Liver (tissue), 9 donors: ENCODE data around the gene PPP4R4. TPM values are rescaled to one million over a fixed set of nuclear protein-coding genes. Genes with fewer than 3 reads are reported as not detected.

Experiments used
- DNase-seq: peaks from one replicate; pipeline ENCODE4 v3.0.0-alpha.2; 2017; ENCODE audit warnings: low spot score
- H3K27ac ChIP-seq, 2 donors: one replicate each; pipeline ENCODE4 v1.7.0; 2013; ENCODE audit warnings: inconsistent platforms in 2 of 2, low read length in 2 of 2, control low read depth in 1 of 2, low read depth in 1 of 2, mild to moderate bottlenecking in 1 of 2
- H3K27me3 ChIP-seq, 4 donors: one replicate each; pipeline versions ENCODE4 v1.6.1 to v1.7.0; 2013; ENCODE audit warnings: low read length in 3 of 4, inconsistent platforms in 1 of 4, mild to moderate bottlenecking in 1 of 4, moderate library complexity in 1 of 4; ENCODE audit not compliant: control insufficient read depth in 4 of 4, insufficient read depth in 4 of 4
- H3K36me3 ChIP-seq, 4 donors: one replicate each; pipeline versions ENCODE4 v1.6.1 to v1.7.0; 2013; ENCODE audit warnings: low read length in 3 of 4, mild to moderate bottlenecking in 3 of 4, low read depth in 1 of 4, moderate library complexity in 1 of 4; ENCODE audit not compliant: control insufficient read depth in 4 of 4, insufficient read depth in 3 of 4
- H3K4me1 ChIP-seq, 4 donors: one replicate each; pipeline versions ENCODE4 v1.6.1 to v1.7.0; 2013; ENCODE audit warnings: low read length in 3 of 4, mild to moderate bottlenecking in 3 of 4, moderate library complexity in 1 of 4; ENCODE audit not compliant: control insufficient read depth in 4 of 4, insufficient read depth in 4 of 4
- H3K4me3 ChIP-seq, 3 donors: one replicate each; pipeline versions ENCODE4 v1.6.1 to v1.7.0; 2013; ENCODE audit warnings: low read length in 3 of 3, control low read depth in 1 of 3, low read depth in 1 of 3, mild to moderate bottlenecking in 1 of 3
- H3K9ac ChIP-seq, 2 donors: one replicate each; pipeline ENCODE4 v1.7.0; 2013; ENCODE audit warnings: low read length in 2 of 2, mild to moderate bottlenecking in 2 of 2, moderate library complexity in 2 of 2, control low read depth in 1 of 2, low read depth in 1 of 2
- H3K9me3 ChIP-seq, 4 donors: one replicate each; pipeline versions ENCODE4 v1.6.1 to v1.7.0; 2013; ENCODE audit warnings: low read length in 3 of 4; ENCODE audit not compliant: control insufficient read depth in 4 of 4
- ATF3 ChIP-seq: IDR thresholded peaks from 2 replicates; pipeline ENCODE4 v1.6.1; 2016; ENCODE audit warnings: antibody characterized with exemption
- CTCF ChIP-seq: fragments of 150-350 bp; IDR thresholded peaks from 2 replicates; pipeline ENCODE4 v1.5.1; 2017; ENCODE audit warnings: improper control_type of control experiment, low read depth, low read length; ENCODE audit not compliant: missing input control
- EGR1 ChIP-seq, 2 donors: IDR thresholded peaks; 2 replicates each; pipeline ENCODE4 v1.6.1; 2016 to 2018; ENCODE audit warnings: antibody characterized with exemption in 2 of 2, low read depth in 2 of 2
- FOXA1 ChIP-seq: IDR thresholded peaks from 2 replicates; pipeline ENCODE4 v1.6.1; 2016; ENCODE audit warnings: antibody characterized with exemption
- FOXA2 ChIP-seq: IDR thresholded peaks from 2 replicates; pipeline ENCODE4 v1.6.1; 2016; ENCODE audit warnings: antibody characterized with exemption
- GABPA ChIP-seq, 2 donors: IDR thresholded peaks in 1 of 2; conservative IDR thresholded peaks in 1 of 2; 2 replicates each; pipeline ENCODE4 v1.6.1; 2016; ENCODE audit warnings: antibody characterized with exemption in 2 of 2, mild to moderate bottlenecking in 1 of 2, moderate library complexity in 1 of 2
- HNF4G ChIP-seq: IDR thresholded peaks from 2 replicates; pipeline ENCODE4 v1.6.1; 2016; ENCODE audit warnings: antibody characterized with exemption
- JUND ChIP-seq, 2 donors: IDR thresholded peaks; 2 replicates each; pipeline ENCODE4 v1.6.1; 2016; ENCODE audit warnings: antibody characterized with exemption in 2 of 2
- MAX ChIP-seq: IDR thresholded peaks from 2 replicates; pipeline ENCODE4 v1.6.1; 2016; ENCODE audit warnings: antibody characterized with exemption
- NR2F2 ChIP-seq: IDR thresholded peaks from 2 replicates; pipeline ENCODE4 v1.6.1; 2016; ENCODE audit warnings: antibody characterized with exemption
- REST ChIP-seq: IDR thresholded peaks from 2 replicates; pipeline ENCODE4 v1.6.1; 2016; ENCODE audit warnings: antibody characterized with exemption, mild to moderate bottlenecking
- RXRA ChIP-seq, 2 donors: IDR thresholded peaks; 2 replicates each; pipeline ENCODE4 v1.6.1; 2017 to 2018; ENCODE audit warnings: antibody characterized with exemption in 2 of 2, mild to moderate bottlenecking in 1 of 2
- SP1 ChIP-seq: IDR thresholded peaks from 2 replicates; pipeline ENCODE4 v1.6.1; 2018; ENCODE audit warnings: antibody characterized with exemption, mild to moderate bottlenecking
- TAF1 ChIP-seq: conservative IDR thresholded peaks from 2 replicates; pipeline ENCODE4 v1.6.1; 2016; ENCODE audit warnings: antibody characterized with exemption, mild to moderate bottlenecking
- YY1 ChIP-seq: IDR thresholded peaks from 2 replicates; pipeline ENCODE4 v1.6.1; 2016; ENCODE audit warnings: antibody characterized with exemption, mild to moderate bottlenecking
- ZBTB33 ChIP-seq: IDR thresholded peaks from 2 replicates; pipeline ENCODE4 v1.6.1; 2016; ENCODE audit warnings: antibody characterized with exemption
- WGBS: extraction: QIAGEN DNeasy Blood & Tissue Kit; methylation state at CpG from one replicate; pipeline ENCODE4 v1.1.7; 2013; 5-methylcytosine and 5-hydroxymethylcytosine counted together
- polyA plus RNA-seq, 2 donors: library from polyadenylated mRNA; stranded (reverse) in 1 of 2; unstranded in 1 of 2; fragments of 200-250 nt in 1 of 2; fragments of >200 nt in 1 of 2; fragmentation: Nextera tagmentation in 1 of 2; extraction: Ambion mirVana in 1 of 2; gene quantifications; one replicate each; pipeline versions ENCODE4 v1.2.1 to v1.2.3, GENCODE V29; 2013 to 2015
- total RNA-seq, 2 donors: library from RNA; depleted of rRNA; stranded (reverse); fragments of >200 nt; gene quantifications; one replicate each; pipeline ENCODE4 v1.2.3, GENCODE V29; 2014
- donor health status: healthy.
- donor health status: healthy.
- donor health status: healthy.
- donor health status: healthy.
- donor health status: healthy.

Gene PPP4R4
- total and polyA plus RNA-seq, 4 donors: 0.52 to 2.4 (median 0.99) TPM

- H3K9me3 ChIP-seq: no peaks in the 10 kb centered on the region
- H3K9ac ChIP-seq: no peak overlapping the region
- 93% methylated on average over 2 of the region's 2 CpGs for WGBS
- no peaks in the 10 kb centered on the region for H3K36me3 ChIP-seq
- no peaks in the 10 kb centered on the region for H3K27me3 ChIP-seq
- H3K27ac ChIP-seq: no peak overlapping the region
- no peak for DNase-seq
- no peak for TF ChIP-seq REST
- no peak for TF ChIP-seq ZBTB33
- TF ChIP-seq SP1: no peak
- TF ChIP-seq FOXA1: no peak
- no peak for TF ChIP-seq HNF4G
- no peak for TF ChIP-seq GABPA (IDR thresholded peaks at IDR 0.05 in 1 of 2, conservative IDR thresholded peaks at IDR 0.05 in 1 of 2)
- TF ChIP-seq TAF1: no peak
- no peak for TF ChIP-seq NR2F2
- no peak for TF ChIP-seq RXRA (IDR thresholded peaks at IDR 0.05)
- no peak for TF ChIP-seq ATF3
- TF ChIP-seq CTCF: no peak
- TF ChIP-seq MAX: no peak
- no peaks in the 10 kb centered on the region for H3K4me1 ChIP-seq
- H3K4me3 ChIP-seq: no peak overlapping the region
Measured at GRCh38 chr14:94196057-94196456, 21.9 kb downstream of the PPP4R4 start.

- TF ChIP-seq FOXA1: no peak
- TF ChIP-seq TAF1: no peak
- no peak for TF ChIP-seq YY1
- TF ChIP-seq CTCF: no peak
- TF ChIP-seq MAX: no peak
- no peak for TF ChIP-seq FOXA2
- no peak for TF ChIP-seq NR2F2
- TF ChIP-seq SP1: no peak
- no peak for TF ChIP-seq EGR1 (IDR thresholded peaks at IDR 0.05; ENCODE audit: low read depth in 2 of 2)
- TF ChIP-seq HNF4G: no peak
- no peak for TF ChIP-seq JUND (IDR thresholded peaks at IDR 0.05)
- Histone ChIP-seq H3K27ac (no peak overlapping the region), H3K9ac (no peak overlapping the region), H3K9me3 (no peaks in the 10 kb centered on the region), H3K4me1 (no peaks in the 10 kb centered on the region), H3K27me3 (no peaks in the 10 kb centered on the region), H3K36me3 (no peaks in the 10 kb centered on the region), H3K4me3 (no peak overlapping the region)
- 88% methylated on average over 2 of the region's 2 CpGs for WGBS
- no peak for DNase-seq
Measured at GRCh38 chr14:94203473-94204210, 29.5 kb downstream of the PPP4R4 start.
